MM.1S (cell line): Measurements from ENCODE around the gene PCDH9.

Source experiments
- DNase-seq: peaks from one replicate; pipeline ENCODE4 v3.0.0-alpha.2; 2015
- H2AFZ ChIP-seq: fragments of 300-600 bp; sonication (generic); 2 replicates; pipeline ENCODE4 v1.6.0; 2016; ENCODE audit warnings: antibody characterized with exemption, low read length
- H3F3A ChIP-seq: fragments of 300-600 bp; sonication (generic); 2 replicates; pipeline ENCODE4 v1.6.1; 2016; ENCODE audit warnings: mild to moderate bottlenecking, antibody characterized with exemption, low read length, moderate library complexity, mixed read lengths; ENCODE audit not compliant: insufficient read depth
- H3K27ac ChIP-seq: fragments of 300-600 bp; sonication (generic); 2 replicates; pipeline ENCODE4 v1.5.1; 2016; ENCODE audit warnings: mild to moderate bottlenecking, low read length
- H3K27me3 ChIP-seq: fragments of 300-600 bp; sonication (generic); replicated peaks from 2 replicates; pipeline ENCODE4 v1.6.0; 2016; ENCODE audit warnings: low read length; ENCODE audit not compliant: insufficient read depth
- H3K36me3 ChIP-seq: fragments of 300-600 bp; sonication (generic); replicated peaks from 2 replicates; pipeline ENCODE4 v1.6.1; 2016; ENCODE audit warnings: mild to moderate bottlenecking, low read length, mixed read lengths; ENCODE audit not compliant: insufficient read depth
- H3K4me1 ChIP-seq: fragments of 300-600 bp; sonication (generic); 2 replicates; pipeline ENCODE4 v1.6.1; 2016; ENCODE audit warnings: low read length, mixed read lengths
- H3K4me2 ChIP-seq: fragments of 300-600 bp; sonication (generic); 2 replicates; pipeline ENCODE4 v1.6.0; 2016; ENCODE audit warnings: low read depth, low read length
- H3K4me3 ChIP-seq: fragments of 300-600 bp; sonication (generic); 2 replicates; pipeline ENCODE4 v1.5.1; 2016; ENCODE audit warnings: low read length, mixed read lengths
- H3K79me2 ChIP-seq: fragments of 300-600 bp; sonication (generic); 2 replicates; pipeline ENCODE4 v1.6.1; 2016; ENCODE audit warnings: mixed run types, low read length, mixed read lengths
- H3K9ac ChIP-seq: fragments of 300-600 bp; sonication (generic); 2 replicates; pipeline ENCODE4 v1.6.1; 2016; ENCODE audit warnings: low read length, mixed read lengths
- H3K9me2 ChIP-seq: fragments of 300-600 bp; sonication (generic); replicated peaks from 2 replicates; pipeline ENCODE4 v1.6.1; 2016; ENCODE audit warnings: mild to moderate bottlenecking, low read length, mixed read lengths; ENCODE audit not compliant: insufficient read depth
- H3K9me3 ChIP-seq: fragments of 300-600 bp; sonication (generic); replicated peaks from 2 replicates; pipeline ENCODE4 v1.6.1; 2016; ENCODE audit warnings: mild to moderate bottlenecking, low read length, mixed read lengths; ENCODE audit not compliant: insufficient read depth
- H4K20me1 ChIP-seq: fragments of 300-600 bp; sonication (generic); 2 replicates; pipeline ENCODE4 v1.6.1; 2016; ENCODE audit warnings: mild to moderate bottlenecking, low read length, moderate library complexity, mixed read lengths; ENCODE audit not compliant: insufficient read depth
- EZH2 ChIP-seq: fragments of 300-600 bp; sonication (generic); optimal IDR thresholded peaks from 2 replicates; pipeline ENCODE3; 2017; ENCODE audit warnings: low read depth, mild to moderate bottlenecking, antibody characterized with exemption, low read length, mixed read lengths
- EZH2phosphoT487 ChIP-seq: fragments of 300-600 bp; sonication (generic); IDR thresholded peaks from 2 replicates; pipeline ENCODE4 v1.6.1; 2018; ENCODE audit warnings: antibody characterized with exemption, low read length
- TF ChIP-seq, protein P1 (sequence below): fragments of 300-600 bp; sonication (generic); IDR thresholded peaks from 2 replicates; pipeline ENCODE4 v1.5.1; 2016; ENCODE audit warnings: antibody characterized with exemption, low read length, mixed read lengths

The PCDH9 gene

DNA sequence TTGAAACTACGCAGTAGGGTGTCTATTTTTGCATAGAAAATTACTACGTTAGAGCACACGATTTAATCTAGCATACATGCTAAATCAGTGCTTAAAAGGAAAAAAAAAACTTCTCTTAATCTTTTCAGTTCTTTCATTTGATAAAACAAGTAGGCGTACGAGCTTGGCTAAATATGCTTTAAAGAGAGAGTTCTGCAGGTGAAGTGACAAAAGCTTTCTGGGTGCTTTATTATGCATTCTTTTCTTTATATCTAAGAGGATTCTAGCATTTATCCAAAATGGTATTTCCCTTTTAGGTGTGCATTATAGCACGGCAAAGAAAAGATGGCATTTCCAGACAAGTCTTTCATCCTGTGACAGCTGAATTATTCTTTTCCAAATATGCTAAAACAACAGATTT is 281.2 kb downstream of the PCDH9 start:
- H3K9ac ChIP-seq, result no peak overlapping the region
- no peaks in the 10 kb centered on the region for H3K79me2 ChIP-seq
- no peaks in the 10 kb centered on the region for H3K4me1 ChIP-seq
- H3K27me3 ChIP-seq, result no peaks in the 10 kb centered on the region
- no peak overlapping the region for H3K27ac ChIP-seq
- H3K9me3 ChIP-seq, result no peaks in the 10 kb centered on the region
- no peak for DNase-seq
- H2AFZ ChIP-seq, result no peak overlapping the region
- H3K4me3 ChIP-seq, result no peak overlapping the region
- no peaks in the 10 kb centered on the region for H3F3A ChIP-seq
- H4K20me1 ChIP-seq, result no peaks in the 10 kb centered on the region
- H3K36me3 ChIP-seq, result no peaks in the 10 kb centered on the region
- no peak overlapping the region for H3K4me2 ChIP-seq
- TF ChIP-seq, protein P1, sequence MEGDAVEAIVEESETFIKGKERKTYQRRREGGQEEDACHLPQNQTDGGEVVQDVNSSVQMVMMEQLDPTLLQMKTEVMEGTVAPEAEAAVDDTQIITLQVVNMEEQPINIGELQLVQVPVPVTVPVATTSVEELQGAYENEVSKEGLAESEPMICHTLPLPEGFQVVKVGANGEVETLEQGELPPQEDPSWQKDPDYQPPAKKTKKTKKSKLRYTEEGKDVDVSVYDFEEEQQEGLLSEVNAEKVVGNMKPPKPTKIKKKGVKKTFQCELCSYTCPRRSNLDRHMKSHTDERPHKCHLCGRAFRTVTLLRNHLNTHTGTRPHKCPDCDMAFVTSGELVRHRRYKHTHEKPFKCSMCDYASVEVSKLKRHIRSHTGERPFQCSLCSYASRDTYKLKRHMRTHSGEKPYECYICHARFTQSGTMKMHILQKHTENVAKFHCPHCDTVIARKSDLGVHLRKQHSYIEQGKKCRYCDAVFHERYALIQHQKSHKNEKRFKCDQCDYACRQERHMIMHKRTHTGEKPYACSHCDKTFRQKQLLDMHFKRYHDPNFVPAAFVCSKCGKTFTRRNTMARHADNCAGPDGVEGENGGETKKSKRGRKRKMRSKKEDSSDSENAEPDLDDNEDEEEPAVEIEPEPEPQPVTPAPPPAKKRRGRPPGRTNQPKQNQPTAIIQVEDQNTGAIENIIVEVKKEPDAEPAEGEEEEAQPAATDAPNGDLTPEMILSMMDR, result no peak
- TF ChIP-seq EZH2 (no peak), EZH2phosphoT487 (no peak)
- no peaks in the 10 kb centered on the region for H3K9me2 ChIP-seq

DNA sequence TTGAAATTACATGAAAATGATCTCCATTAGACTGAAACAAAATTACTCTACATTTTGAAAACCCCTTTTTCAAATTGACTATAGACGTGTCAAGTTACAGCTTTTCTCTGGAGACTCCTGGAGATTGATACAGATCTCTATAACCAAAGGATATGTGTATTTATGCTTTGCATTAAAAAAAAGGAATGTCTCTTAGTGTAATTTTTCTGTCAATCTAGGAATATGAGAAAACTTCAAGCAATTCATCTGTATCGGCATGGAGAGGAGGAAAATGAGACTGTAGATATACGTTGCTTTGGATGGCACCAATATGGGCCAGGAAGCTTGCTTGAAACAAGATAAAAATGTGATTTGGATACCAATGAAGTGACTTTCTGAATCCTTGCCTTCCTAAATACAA is 286.6 kb downstream of the PCDH9 start:
- no peak overlapping the region for H3K27ac ChIP-seq
- H3K9me2 ChIP-seq, result no peaks in the 10 kb centered on the region
- no peaks in the 10 kb centered on the region for H3F3A ChIP-seq
- H3K36me3 ChIP-seq, result no peaks in the 10 kb centered on the region
- no peaks in the 10 kb centered on the region for H3K27me3 ChIP-seq
- TF ChIP-seq, protein P1, result no peak
- TF ChIP-seq EZH2phosphoT487, result no peak
- no peak for TF ChIP-seq EZH2
- H2AFZ ChIP-seq, result no peak overlapping the region
- H3K4me3 ChIP-seq, result no peak overlapping the region
- H3K9me3 ChIP-seq, result no peaks in the 10 kb centered on the region
- H3K9ac ChIP-seq, result no peak overlapping the region
- H3K79me2 ChIP-seq, result no peaks in the 10 kb centered on the region
- H3K4me2 ChIP-seq, result no peak overlapping the region
- no peaks in the 10 kb centered on the region for H3K4me1 ChIP-seq
- H4K20me1 ChIP-seq, result no peaks in the 10 kb centered on the region
- DNase-seq, result no peak

DNA sequence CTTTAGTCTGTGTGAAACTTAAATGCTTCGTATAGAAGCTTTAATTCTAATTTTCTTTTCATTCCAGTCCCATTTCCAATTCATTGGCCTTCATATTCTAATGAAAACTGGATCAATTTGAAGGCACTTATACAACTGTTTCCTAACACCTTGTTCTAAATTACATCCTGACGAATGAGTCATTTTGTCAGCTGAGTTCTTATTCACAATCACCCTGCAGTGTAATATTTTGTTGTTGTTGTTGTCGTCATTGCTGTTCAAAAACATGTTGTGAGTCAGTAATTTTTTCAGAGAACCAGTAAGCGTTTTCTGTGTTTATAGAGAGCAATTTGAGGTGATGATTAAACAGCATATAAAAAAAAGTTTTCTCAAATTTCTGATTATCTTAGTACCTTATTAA is 290.0 kb downstream of the PCDH9 start:
- Histone ChIP-seq H3K9me3 (no peaks in the 10 kb centered on the region), H4K20me1 (no peaks in the 10 kb centered on the region), H3K27ac (no peak overlapping the region), H3K36me3 (no peaks in the 10 kb centered on the region), H3F3A (no peaks in the 10 kb centered on the region), H3K79me2 (no peaks in the 10 kb centered on the region), H3K4me1 (no peaks in the 10 kb centered on the region), H3K4me3 (no peak overlapping the region), H2AFZ (no peak overlapping the region), H3K27me3 (no peaks in the 10 kb centered on the region), H3K4me2 (no peak overlapping the region), H3K9me2 (no peaks in the 10 kb centered on the region), H3K9ac (no peak overlapping the region)
- no peak for DNase-seq
- TF ChIP-seq EZH2, result no peak
- TF ChIP-seq, protein P1, result no peak
- TF ChIP-seq EZH2phosphoT487, result no peak
